ENCODE measurements around the gene FNIP2.

DNA sequence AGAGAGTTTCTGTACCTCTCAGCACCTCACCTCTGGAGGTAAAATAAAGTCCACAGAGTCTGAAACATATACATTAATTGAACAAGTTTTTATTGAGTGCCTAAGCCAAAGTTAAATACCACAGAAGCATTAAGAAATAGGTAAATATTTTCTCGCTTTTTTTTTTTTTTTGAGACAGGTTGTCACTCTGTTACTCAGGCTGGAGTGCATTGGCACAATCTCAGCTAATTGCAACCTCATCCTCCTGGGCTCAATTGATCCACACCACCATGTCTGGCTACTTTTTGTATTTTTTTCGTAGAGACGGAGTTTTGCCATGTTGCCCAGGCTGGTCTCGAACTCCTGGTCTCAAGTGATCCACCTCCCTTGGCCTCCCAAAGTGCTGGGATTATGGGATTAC, 10.1 kb upstream of the FNIP2 start:
- TF ChIP-seq CTCF (IDR thresholded peaks at IDR 0.05) (no peak), EZH2 (IDR thresholded peaks at IDR 0.05; ENCODE audit: borderline replicate concordance, insufficient read depth, low read depth, low read length, poor library complexity, severe bottlenecking) (no peak)
